KMS-11 (cell line): Measurements from ENCODE around the gene TMEM229B.

Source experiments
- H2AFZ ChIP-seq: fragments of 200-600 bp; sonication (generic); 2 replicates; pipeline ENCODE4 v1.6.1; 2016; ENCODE audit warnings: antibody characterized with exemption, mixed run types, low read depth
- H3K27ac ChIP-seq: fragments of 200-600 bp; sonication (generic); 2 replicates; pipeline ENCODE4 v1.6.1; 2016; ENCODE audit warnings: mild to moderate bottlenecking, mixed run types
- H3K27me3 ChIP-seq: fragments of 200-600 bp; sonication (generic); 2 replicates; pipeline ENCODE4 v1.6.1; 2017; ENCODE audit warnings: mild to moderate bottlenecking, low read depth, mixed run types, moderate library complexity; ENCODE audit not compliant: insufficient read depth
- H3K36me3 ChIP-seq: fragments of 200-600 bp; sonication (generic); 2 replicates; pipeline ENCODE4 v1.6.1; 2017; ENCODE audit warnings: mild to moderate bottlenecking, mixed run types; ENCODE audit not compliant: insufficient read depth
- H3K4me1 ChIP-seq: fragments of 200-600 bp; sonication (generic); 2 replicates; pipeline ENCODE4 v1.6.1; 2016; ENCODE audit warnings: mild to moderate bottlenecking, low read depth, mixed run types; ENCODE audit not compliant: poor library complexity, severe bottlenecking
- H3K4me2 ChIP-seq: fragments of 200-600 bp; sonication (generic); 2 replicates; pipeline ENCODE4 v1.7.0; 2016; ENCODE audit warnings: mild to moderate bottlenecking, mixed run types
- H3K4me3 ChIP-seq: fragments of 200-600 bp; sonication (generic); IDR thresholded peaks from 2 replicates; pipeline ENCODE4 v1.6.1; 2017; ENCODE audit warnings: low read depth, low read length, mixed read lengths; ENCODE audit not compliant: insufficient read depth
- H3K79me2 ChIP-seq: fragments of 200-600 bp; sonication (generic); 2 replicates; pipeline ENCODE4 v1.6.1; 2016; ENCODE audit warnings: low read depth, mixed run types; ENCODE audit not compliant: insufficient read depth
- H3K9ac ChIP-seq: fragments of 200-600 bp; sonication (generic); 2 replicates; pipeline ENCODE4 v1.6.1; 2016; ENCODE audit warnings: mild to moderate bottlenecking, mixed run types
- H4K20me1 ChIP-seq: fragments of 200-600 bp; sonication (generic); 2 replicates; pipeline ENCODE4 v1.6.1; 2016; ENCODE audit warnings: mild to moderate bottlenecking, mixed run types; ENCODE audit not compliant: insufficient read depth
- TF ChIP-seq, protein P1 (sequence below): fragments of 200-600 bp; sonication (generic); conservative IDR thresholded peaks from 2 replicates; pipeline ENCODE4 v1.6.1; 2017; ENCODE audit warnings: low read depth, mild to moderate bottlenecking, antibody characterized with exemption, low read length, moderate library complexity, mixed read lengths

The TMEM229B gene

DNA sequence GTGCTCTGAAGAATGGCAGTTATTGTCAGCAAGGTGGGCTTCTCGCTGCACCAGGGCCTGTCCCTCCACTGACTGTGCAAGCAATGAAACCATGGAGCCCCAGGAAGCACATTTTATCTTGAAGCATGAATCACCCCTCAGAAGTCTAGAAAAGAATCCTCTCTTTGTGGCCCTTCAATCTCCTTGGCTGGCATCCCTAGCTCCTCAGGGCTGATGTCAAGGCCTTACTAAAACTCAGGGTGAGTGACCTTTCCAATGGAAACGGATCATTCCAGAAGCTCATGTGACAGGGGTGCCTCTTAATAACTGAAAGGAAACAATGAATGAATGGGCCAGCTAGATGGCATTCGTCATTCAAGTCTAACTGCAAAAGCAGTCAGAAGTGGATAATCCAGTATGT lies 22.3 kb upstream of the TMEM229B start:
- H3K4me3 ChIP-seq, result no peak overlapping the region
- no peak overlapping the region for H3K9ac ChIP-seq
- no peak overlapping the region for H2AFZ ChIP-seq
- H3K27ac ChIP-seq, result no peak overlapping the region
- no peaks in the 10 kb centered on the region for H4K20me1 ChIP-seq
- H3K4me1 ChIP-seq, result peaks cover 4% of the 10 kb centered on the region
- no peaks in the 10 kb centered on the region for H3K36me3 ChIP-seq
- no peaks in the 10 kb centered on the region for H3K79me2 ChIP-seq
- H3K27me3 ChIP-seq, result no peaks in the 10 kb centered on the region
- no peak overlapping the region for H3K4me2 ChIP-seq
- TF ChIP-seq, protein P1, sequence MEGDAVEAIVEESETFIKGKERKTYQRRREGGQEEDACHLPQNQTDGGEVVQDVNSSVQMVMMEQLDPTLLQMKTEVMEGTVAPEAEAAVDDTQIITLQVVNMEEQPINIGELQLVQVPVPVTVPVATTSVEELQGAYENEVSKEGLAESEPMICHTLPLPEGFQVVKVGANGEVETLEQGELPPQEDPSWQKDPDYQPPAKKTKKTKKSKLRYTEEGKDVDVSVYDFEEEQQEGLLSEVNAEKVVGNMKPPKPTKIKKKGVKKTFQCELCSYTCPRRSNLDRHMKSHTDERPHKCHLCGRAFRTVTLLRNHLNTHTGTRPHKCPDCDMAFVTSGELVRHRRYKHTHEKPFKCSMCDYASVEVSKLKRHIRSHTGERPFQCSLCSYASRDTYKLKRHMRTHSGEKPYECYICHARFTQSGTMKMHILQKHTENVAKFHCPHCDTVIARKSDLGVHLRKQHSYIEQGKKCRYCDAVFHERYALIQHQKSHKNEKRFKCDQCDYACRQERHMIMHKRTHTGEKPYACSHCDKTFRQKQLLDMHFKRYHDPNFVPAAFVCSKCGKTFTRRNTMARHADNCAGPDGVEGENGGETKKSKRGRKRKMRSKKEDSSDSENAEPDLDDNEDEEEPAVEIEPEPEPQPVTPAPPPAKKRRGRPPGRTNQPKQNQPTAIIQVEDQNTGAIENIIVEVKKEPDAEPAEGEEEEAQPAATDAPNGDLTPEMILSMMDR, result no peak

GRCh38 chr14:67510121-67510520 lies 21.6 kb upstream of the TMEM229B start:
- H3K4me3 ChIP-seq, result no peak overlapping the region
- no peak overlapping the region for H3K4me2 ChIP-seq
- TF ChIP-seq, protein P1, result no peak
- no peak overlapping the region for H3K9ac ChIP-seq
- H2AFZ ChIP-seq, result no peak overlapping the region
- no peaks in the 10 kb centered on the region for H3K36me3 ChIP-seq
- H3K27ac ChIP-seq, result no peak overlapping the region
- no peaks in the 10 kb centered on the region for H3K79me2 ChIP-seq
- no peaks in the 10 kb centered on the region for H3K27me3 ChIP-seq
- no peaks in the 10 kb centered on the region for H3K4me1 ChIP-seq
- no peaks in the 10 kb centered on the region for H4K20me1 ChIP-seq

DNA sequence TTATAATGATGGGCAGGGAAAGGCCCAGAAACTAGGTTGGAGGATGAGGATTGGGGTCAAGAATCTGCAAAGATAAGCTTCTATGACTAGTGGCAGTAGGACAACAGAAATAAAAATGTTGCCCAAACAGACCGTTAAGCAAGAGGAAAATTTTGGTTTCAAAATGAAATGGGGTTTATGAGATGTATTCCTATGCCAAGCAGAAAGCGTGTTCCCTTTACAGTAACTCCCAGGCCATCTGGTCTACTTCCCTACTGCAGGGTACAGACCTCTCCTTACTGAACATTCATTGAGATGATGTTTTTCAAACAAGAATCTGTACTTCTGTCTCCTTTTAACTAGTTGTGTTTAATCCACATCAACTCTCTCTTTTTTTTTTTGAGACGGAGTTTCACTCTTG lies 20.4 kb upstream of the TMEM229B start:
- H4K20me1 ChIP-seq, result no peaks in the 10 kb centered on the region
- no peak overlapping the region for H3K4me3 ChIP-seq
- H3K4me2 ChIP-seq, result no peak overlapping the region
- H3K36me3 ChIP-seq, result no peaks in the 10 kb centered on the region
- no peaks in the 10 kb centered on the region for H3K4me1 ChIP-seq
- no peaks in the 10 kb centered on the region for H3K79me2 ChIP-seq
- TF ChIP-seq, protein P1, result no peak
- no peaks in the 10 kb centered on the region for H3K27me3 ChIP-seq
- no peak overlapping the region for H3K9ac ChIP-seq
- H3K27ac ChIP-seq, result no peak overlapping the region
- H2AFZ ChIP-seq, result no peak overlapping the region

DNA sequence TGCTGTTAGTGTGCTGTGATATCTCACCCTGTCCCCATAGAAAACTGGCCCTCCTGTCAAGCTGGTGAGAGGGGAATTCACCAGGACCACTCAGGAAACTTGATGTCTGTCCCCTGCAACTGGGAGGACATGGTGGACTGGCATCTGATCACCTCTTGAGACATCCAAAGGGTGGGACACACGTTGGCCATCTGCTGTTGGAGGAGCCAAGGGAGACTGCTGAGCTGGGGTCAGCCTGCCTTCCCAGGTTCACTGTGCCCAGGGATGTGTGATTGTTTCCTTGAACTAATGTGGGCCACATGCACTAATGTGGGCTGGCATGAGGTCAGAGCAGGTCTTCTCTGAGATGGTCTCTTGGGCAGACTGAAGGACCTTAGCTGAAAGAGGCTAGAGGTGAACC lies 16.7 kb upstream of the TMEM229B start:
- no peaks in the 10 kb centered on the region for H4K20me1 ChIP-seq
- H3K79me2 ChIP-seq, result no peaks in the 10 kb centered on the region
- TF ChIP-seq, protein P1, result no peak
- H3K4me3 ChIP-seq, result no peak overlapping the region
- no peak overlapping the region for H3K4me2 ChIP-seq
- no peaks in the 10 kb centered on the region for H3K4me1 ChIP-seq
- no peak overlapping the region for H2AFZ ChIP-seq
- no peaks in the 10 kb centered on the region for H3K36me3 ChIP-seq
- H3K27me3 ChIP-seq, result no peaks in the 10 kb centered on the region
- H3K9ac ChIP-seq, result no peak overlapping the region
- no peak overlapping the region for H3K27ac ChIP-seq

DNA sequence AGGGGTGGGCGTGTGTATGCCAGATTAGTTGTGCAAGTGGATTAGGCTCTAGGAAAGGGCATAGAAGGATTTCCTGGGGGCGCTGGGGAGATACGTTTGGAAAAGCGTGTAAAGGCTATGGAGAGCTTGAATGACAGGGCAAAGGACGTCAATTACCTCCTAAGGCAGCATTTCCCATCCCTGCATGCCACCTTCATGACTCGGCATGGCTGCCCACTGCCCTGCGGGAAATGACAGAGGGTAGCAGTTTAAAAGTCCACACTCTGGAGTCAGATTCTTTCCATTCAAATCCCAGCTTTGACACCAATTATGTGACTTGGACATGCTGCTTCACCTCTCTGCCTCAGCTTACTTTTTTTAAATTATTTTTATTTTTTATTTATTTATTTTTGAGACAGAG lies 14.8 kb upstream of the TMEM229B start:
- H3K27ac ChIP-seq, result no peak overlapping the region
- H4K20me1 ChIP-seq, result no peaks in the 10 kb centered on the region
- no peaks in the 10 kb centered on the region for H3K36me3 ChIP-seq
- H3K4me2 ChIP-seq, result no peak overlapping the region
- no peak overlapping the region for H3K9ac ChIP-seq
- H3K4me1 ChIP-seq, result no peaks in the 10 kb centered on the region
- no peaks in the 10 kb centered on the region for H3K79me2 ChIP-seq
- no peaks in the 10 kb centered on the region for H3K27me3 ChIP-seq
- H2AFZ ChIP-seq, result no peak overlapping the region
- TF ChIP-seq, protein P1, result no peak
- no peak overlapping the region for H3K4me3 ChIP-seq
